GM12878 (cell line): ENCODE data around the gene NFAM1. TPM values are rescaled to one million over a fixed set of nuclear protein-coding genes. Genes with fewer than 3 reads are reported as not detected.
A peak's percentile ranks its signal among the peaks of the same experiment; 100 is the strongest.

Source experiments
- ATAC-seq: fragments of 200-7000 bp; cut with Tn5 transposase; 3 replicates; pipeline ENCODE4 v1.9.1; 2020; ENCODE audit warnings: mild to moderate bottlenecking, moderate library complexity
- BruUV-seq: library from RNA; stranded (reverse); fragments of 400-500 nt; replicated peaks from 2 replicates; lab custom pipeline; 2021; lab: Mats Ljungman, UMichigan
- CTCF ChIA-PET: fragments of 300-600 bp; sonication (Branson Sonifier 250); formaldehyde crosslinking; extraction: SDS; loops from one replicate; lab custom pipeline; 2021; ENCODE audit warnings: inconsistent platforms; lab: Yijun Ruan, JAX
- POLR2A ChIA-PET: fragments of 350-600 bp; formaldehyde crosslinking; extraction: SDS; loops from one replicate; lab custom pipeline; 2021; ENCODE audit warnings: inconsistent platforms; lab: Charles Lee
- RAD21 ChIA-PET: fragments of 300-600 bp; sonication (Branson Sonifier 250); formaldehyde crosslinking; loops from one replicate; lab custom pipeline; 2023; ENCODE audit warnings: antibody characterized with exemption; ENCODE audit not compliant: unreplicated experiment; lab: Charles Lee
- SMC1A ChIA-PET: fragments of 300-600 bp; sonication (Branson Sonifier 250); formaldehyde crosslinking; loops from one replicate; lab custom pipeline; 2023; ENCODE audit not compliant: unreplicated experiment, uncharacterized antibody; lab: Charles Lee
- DNase-seq: peaks from one replicate; pipeline ENCODE4 v3.0.0-alpha.2; 2011; ENCODE audit warnings: low read depth, low spot score
- FAIRE-seq: peaks from 3 replicates; lab custom pipeline; 2011; peaks lifted over from hg19 to GRCh38; lab: Jason Lieb, UNC
- H2AFZ ChIP-seq: 2 replicates; pipeline ENCODE4 v1.6.0; 2011; ENCODE audit warnings: low read depth, low read length, control low read depth; ENCODE audit not compliant: control insufficient read depth
- H3K27ac ChIP-seq: 2 replicates; pipeline ENCODE4 v1.5.1; 2011; ENCODE audit warnings: control low read depth; ENCODE audit not compliant: control insufficient read depth, insufficient read depth
- H3K27me3 ChIP-seq, 2 experiments: replicated peaks in 1 of 2; 2 replicates each; pipeline versions ENCODE4 v1.6.0 to v1.6.1; 2011; ENCODE audit warnings: low read length in 1 of 2; ENCODE audit not compliant: control insufficient read depth in 2 of 2, insufficient read depth in 2 of 2
- H3K36me3 ChIP-seq, 2 experiments: 2 replicates each; pipeline ENCODE4 v1.5.1; 2011; ENCODE audit warnings: low read length in 1 of 2; ENCODE audit not compliant: control insufficient read depth in 2 of 2, insufficient read depth in 2 of 2
- H3K4me1 ChIP-seq: 2 replicates; pipeline ENCODE4 v1.6.1; 2011; ENCODE audit warnings: mild to moderate bottlenecking, low read length, moderate library complexity, mixed read lengths; ENCODE audit not compliant: control insufficient read depth, insufficient read depth
- H3K4me2 ChIP-seq: 2 replicates; pipeline ENCODE4 v1.6.0; 2011; ENCODE audit warnings: control low read depth; ENCODE audit not compliant: control insufficient read depth, insufficient read depth
- H3K4me3 ChIP-seq: fragments of 200-600 bp; sonication (generic); 2 replicates; pipeline ENCODE4 v1.5.1; 2016
- H3K79me2 ChIP-seq: 2 replicates; pipeline ENCODE4 v1.6.0; 2011; ENCODE audit warnings: low read length; ENCODE audit not compliant: control insufficient read depth, insufficient read depth
- H3K9ac ChIP-seq: 2 replicates; pipeline ENCODE4 v1.8.0; 2011; ENCODE audit warnings: low read length, control low read depth, mixed read lengths; ENCODE audit not compliant: control insufficient read depth, insufficient read depth
- H3K9me3 ChIP-seq: replicated peaks from 3 replicates; pipeline ENCODE4 v1.5.1; 2011; ENCODE audit warnings: mild to moderate bottlenecking, low read length; ENCODE audit not compliant: control insufficient read depth, insufficient read depth
- H4K20me1 ChIP-seq: 2 replicates; pipeline ENCODE4 v1.6.0; 2011; ENCODE audit not compliant: control insufficient read depth, insufficient read depth
- IKZF1 ChIP-seq: fragments of 450-650 bp; conservative IDR thresholded peaks from 2 replicates; pipeline ENCODE4 v1.6.1; 2017; ENCODE audit warnings: antibody characterized with exemption, mild to moderate bottlenecking
- JUND ChIP-seq: IDR thresholded peaks from 2 replicates; pipeline ENCODE4 v1.6.1; 2012; ENCODE audit warnings: low read depth, mild to moderate bottlenecking, low read length, improper control_type of control experiment, moderate library complexity
- LARP7 ChIP-seq: fragments of 450-650 bp; IDR thresholded peaks from 2 replicates; pipeline ENCODE4 v1.6.1; 2017; ENCODE audit warnings: mild to moderate bottlenecking
- MEF2A ChIP-seq: IDR thresholded peaks from 2 replicates; pipeline ENCODE4 v1.6.1; 2011; ENCODE audit warnings: low read depth, mild to moderate bottlenecking, low read length, moderate library complexity; ENCODE audit not compliant: insufficient read depth
- MEF2B ChIP-seq: fragments of 450-650 bp; IDR thresholded peaks from 2 replicates; pipeline ENCODE4 v1.6.1; 2018; ENCODE audit warnings: mild to moderate bottlenecking, moderate library complexity; ENCODE audit not compliant: partially characterized antibody, poor library complexity, severe bottlenecking
- NBN ChIP-seq: fragments of 450-650 bp; IDR thresholded peaks from 2 replicates; pipeline ENCODE4 v1.6.1; 2016
- NFXL1 ChIP-seq: fragments of 450-650 bp; IDR thresholded peaks from 2 replicates; pipeline ENCODE4 v1.6.1; 2017; ENCODE audit warnings: antibody characterized with exemption, mild to moderate bottlenecking, borderline replicate concordance
- NFYA ChIP-seq: IDR thresholded peaks from 2 replicates; pipeline ENCODE4 v1.6.1; 2011; ENCODE audit warnings: low read depth, mild to moderate bottlenecking, low read length, improper control_type of control experiment, borderline replicate concordance
- NR2C2 ChIP-seq: IDR thresholded peaks from 2 replicates; pipeline ENCODE4 v1.6.1; 2011; ENCODE audit warnings: borderline replicate concordance, low read depth; ENCODE audit not compliant: control insufficient read depth, insufficient read length
- RAD21 ChIP-seq: IDR thresholded peaks from 2 replicates; pipeline ENCODE4 v1.6.1; 2011; ENCODE audit warnings: mild to moderate bottlenecking, low read depth, low read length, moderate library complexity; ENCODE audit not compliant: insufficient read depth
- RBBP5 ChIP-seq: fragments of 200-600 bp; sonication (generic); conservative IDR thresholded peaks from 2 replicates; pipeline ENCODE4 v1.6.1; 2016
- RFX5 ChIP-seq: IDR thresholded peaks from 2 replicates; pipeline ENCODE4 v1.6.1; 2011; ENCODE audit warnings: low read depth, low read length, improper control_type of control experiment
- SIN3A ChIP-seq: IDR thresholded peaks from 2 replicates; pipeline ENCODE4 v1.6.1; 2012; ENCODE audit warnings: low read depth, low read length, improper control_type of control experiment
- TAF1 ChIP-seq: IDR thresholded peaks from 2 replicates; pipeline ENCODE4 v1.6.1; 2011; ENCODE audit warnings: mild to moderate bottlenecking, low read depth, low read length, borderline replicate concordance
- TCF12 ChIP-seq: IDR thresholded peaks from 2 replicates; pipeline ENCODE4 v1.6.1; 2011; ENCODE audit warnings: low read depth, mild to moderate bottlenecking, low read length
- ZNF24 ChIP-seq: fragments of 450-650 bp; IDR thresholded peaks from 2 replicates; pipeline ENCODE4 v1.6.1; 2017; ENCODE audit warnings: antibody characterized with exemption, mild to moderate bottlenecking
- WGBS: methylation state at CpG from one replicate; pipeline ENCODE4 v1.1.6; 2016; ENCODE audit warnings: low lambda C conversion rate; ENCODE audit not compliant: insufficient replicate concordance, insufficient coverage; ENCODE audit errors: missing lambda C conversion rate; 5-methylcytosine and 5-hydroxymethylcytosine counted together
- in situ Hi-C: fragments of 300-500 bp; cut with MboI; formaldehyde crosslinking; loops from 9 replicates; pipeline ENCODE4 v1.14.3; 2018; ENCODE audit warnings: mixed read lengths
- intact Hi-C: fragments of 100-400 bp; cut with micrococcal nuclease; formaldehyde crosslinking; loops from one replicate; pipeline ENCODE4 v1.14.2; 2022; ENCODE audit not compliant: unreplicated experiment
- polyA plus RNA-seq, 11 experiments: library from polyadenylated mRNA; depleted of rRNA in 4 of 11; unstranded in 6 of 11; stranded (reverse) in 5 of 11; fragments of >200 nt; fragmentation: Nextera tagmentation in 4 of 11; fragmentation: Illumina TruSeq in 1 of 11; extraction: Ambion mirVana in 4 of 11; extraction: Trizol in 1 of 11; gene quantifications; 1 replicate in 1 of 11; 2 replicates in 10 of 11; pipeline versions ENCODE4 v1.2.1 to v1.2.3, GENCODE V29; 2011 to 2016; ENCODE audit warnings: inconsistent platforms in 2 of 11, missing spikeins in 2 of 11, low read depth in 1 of 11
- total RNA-seq, 4 experiments: library from RNA; depleted of rRNA in 3 of 4; stranded (reverse); fragments of >200 nt in 3 of 4; fragmentation: Illumina TruSeq in 1 of 4; extraction: Trizol in 1 of 4; gene quantifications; 2 replicates each; pipeline versions ENCODE4 v1.2.1 to v1.2.3, GENCODE V29; 2013 to 2021
- TF ChIP-seq, protein P1 (sequence below): fragments of 450-650 bp; IDR thresholded peaks from 2 replicates; pipeline ENCODE4 v1.6.1; 2018; ENCODE audit warnings: borderline replicate concordance, mild to moderate bottlenecking; ENCODE audit not compliant: partially characterized antibody
- TF ChIP-seq, protein P2 (sequence below): fragments of 450-650 bp; IDR thresholded peaks from 2 replicates; pipeline ENCODE4 v1.6.1; 2017; ENCODE audit warnings: antibody characterized with exemption, mild to moderate bottlenecking, moderate library complexity
- TF ChIP-seq, protein P3 (sequence below): fragments of 450-650 bp; IDR thresholded peaks from 2 replicates; pipeline ENCODE4 v1.6.1; 2017; ENCODE audit warnings: mild to moderate bottlenecking

Gene NFAM1
- total and polyA plus RNA-seq, 10 of the 15 experiments (the other 5 are each of a cell fraction or from before 2014, with no cell fraction given), result 0.13 to 1.3 (median 0.24) TPM; not detected in 3

DNA sequence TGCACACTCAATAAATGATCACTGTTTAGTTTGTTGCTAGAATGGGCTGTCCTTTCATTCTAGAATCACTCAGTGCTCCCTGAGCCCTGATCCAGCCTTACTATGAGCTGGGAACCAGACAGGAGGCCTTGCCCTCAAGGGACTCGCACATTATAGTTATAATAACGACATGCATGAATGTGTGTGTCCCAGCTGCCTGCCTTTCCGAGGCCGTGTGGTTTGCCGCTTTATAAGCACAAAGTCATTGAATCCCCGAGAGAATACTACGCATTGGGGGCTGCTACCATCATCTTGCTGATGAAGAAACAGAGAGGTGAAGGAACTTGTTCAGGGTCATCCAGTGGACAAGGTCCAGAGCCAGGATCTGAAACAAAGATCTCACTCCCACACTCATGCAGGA is 75.7 kb downstream of the NFAM1 start:
- peak; percentile 31 for DNase-seq
- H3K27me3 ChIP-seq, result peaks cover 0 to 7% of the 10 kb centered on the region in 2 experiments; a peak in 3 of 4 replicates
- peak; percentile 23; the same call in 1 of the 2 replicates for TF ChIP-seq IKZF1
- TF ChIP-seq, protein P1, sequence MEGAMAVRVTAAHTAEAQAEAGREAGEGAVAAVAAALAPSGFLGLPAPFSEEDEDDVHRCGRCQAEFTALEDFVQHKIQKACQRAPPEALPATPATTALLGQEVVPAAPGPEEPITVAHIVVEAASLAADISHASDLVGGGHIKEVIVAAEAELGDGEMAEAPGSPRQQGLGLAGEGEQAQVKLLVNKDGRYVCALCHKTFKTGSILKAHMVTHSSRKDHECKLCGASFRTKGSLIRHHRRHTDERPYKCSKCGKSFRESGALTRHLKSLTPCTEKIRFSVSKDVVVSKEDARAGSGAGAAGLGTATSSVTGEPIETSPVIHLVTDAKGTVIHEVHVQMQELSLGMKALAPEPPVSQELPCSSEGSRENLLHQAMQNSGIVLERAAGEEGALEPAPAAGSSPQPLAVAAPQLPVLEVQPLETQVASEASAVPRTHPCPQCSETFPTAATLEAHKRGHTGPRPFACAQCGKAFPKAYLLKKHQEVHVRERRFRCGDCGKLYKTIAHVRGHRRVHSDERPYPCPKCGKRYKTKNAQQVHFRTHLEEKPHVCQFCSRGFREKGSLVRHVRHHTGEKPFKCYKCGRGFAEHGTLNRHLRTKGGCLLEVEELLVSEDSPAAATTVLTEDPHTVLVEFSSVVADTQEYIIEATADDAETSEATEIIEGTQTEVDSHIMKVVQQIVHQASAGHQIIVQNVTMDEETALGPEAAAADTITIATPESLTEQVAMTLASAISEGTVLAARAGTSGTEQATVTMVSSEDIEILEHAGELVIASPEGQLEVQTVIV, result no peak
- no peak for TF ChIP-seq TAF1
- TF ChIP-seq JUND, result no peak
- TF ChIP-seq SIN3A, result no peak
- TF ChIP-seq NR2C2, result no peak
- TF ChIP-seq, protein P2, sequence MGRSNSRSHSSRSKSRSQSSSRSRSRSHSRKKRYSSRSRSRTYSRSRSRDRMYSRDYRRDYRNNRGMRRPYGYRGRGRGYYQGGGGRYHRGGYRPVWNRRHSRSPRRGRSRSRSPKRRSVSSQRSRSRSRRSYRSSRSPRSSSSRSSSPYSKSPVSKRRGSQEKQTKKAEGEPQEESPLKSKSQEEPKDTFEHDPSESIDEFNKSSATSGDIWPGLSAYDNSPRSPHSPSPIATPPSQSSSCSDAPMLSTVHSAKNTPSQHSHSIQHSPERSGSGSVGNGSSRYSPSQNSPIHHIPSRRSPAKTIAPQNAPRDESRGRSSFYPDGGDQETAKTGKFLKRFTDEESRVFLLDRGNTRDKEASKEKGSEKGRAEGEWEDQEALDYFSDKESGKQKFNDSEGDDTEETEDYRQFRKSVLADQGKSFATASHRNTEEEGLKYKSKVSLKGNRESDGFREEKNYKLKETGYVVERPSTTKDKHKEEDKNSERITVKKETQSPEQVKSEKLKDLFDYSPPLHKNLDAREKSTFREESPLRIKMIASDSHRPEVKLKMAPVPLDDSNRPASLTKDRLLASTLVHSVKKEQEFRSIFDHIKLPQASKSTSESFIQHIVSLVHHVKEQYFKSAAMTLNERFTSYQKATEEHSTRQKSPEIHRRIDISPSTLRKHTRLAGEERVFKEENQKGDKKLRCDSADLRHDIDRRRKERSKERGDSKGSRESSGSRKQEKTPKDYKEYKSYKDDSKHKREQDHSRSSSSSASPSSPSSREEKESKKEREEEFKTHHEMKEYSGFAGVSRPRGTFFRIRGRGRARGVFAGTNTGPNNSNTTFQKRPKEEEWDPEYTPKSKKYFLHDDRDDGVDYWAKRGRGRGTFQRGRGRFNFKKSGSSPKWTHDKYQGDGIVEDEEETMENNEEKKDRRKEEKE, result no peak
- TF ChIP-seq ZNF24, result no peak
- TF ChIP-seq RBBP5, result no peak
- TF ChIP-seq LARP7, result no peak
- TF ChIP-seq RFX5, result no peak
- TF ChIP-seq RAD21, result no peak
- TF ChIP-seq MEF2A, result no peak
- no peak for TF ChIP-seq NFXL1
- no peak for TF ChIP-seq NBN
- TF ChIP-seq NFYA, result no peak
- TF ChIP-seq MEF2B, result peak; percentile 88
- 0 out of 2 replicates have a peak, but pooled peaks have one; percentile 18 for TF ChIP-seq TCF12
- TF ChIP-seq, protein P3, sequence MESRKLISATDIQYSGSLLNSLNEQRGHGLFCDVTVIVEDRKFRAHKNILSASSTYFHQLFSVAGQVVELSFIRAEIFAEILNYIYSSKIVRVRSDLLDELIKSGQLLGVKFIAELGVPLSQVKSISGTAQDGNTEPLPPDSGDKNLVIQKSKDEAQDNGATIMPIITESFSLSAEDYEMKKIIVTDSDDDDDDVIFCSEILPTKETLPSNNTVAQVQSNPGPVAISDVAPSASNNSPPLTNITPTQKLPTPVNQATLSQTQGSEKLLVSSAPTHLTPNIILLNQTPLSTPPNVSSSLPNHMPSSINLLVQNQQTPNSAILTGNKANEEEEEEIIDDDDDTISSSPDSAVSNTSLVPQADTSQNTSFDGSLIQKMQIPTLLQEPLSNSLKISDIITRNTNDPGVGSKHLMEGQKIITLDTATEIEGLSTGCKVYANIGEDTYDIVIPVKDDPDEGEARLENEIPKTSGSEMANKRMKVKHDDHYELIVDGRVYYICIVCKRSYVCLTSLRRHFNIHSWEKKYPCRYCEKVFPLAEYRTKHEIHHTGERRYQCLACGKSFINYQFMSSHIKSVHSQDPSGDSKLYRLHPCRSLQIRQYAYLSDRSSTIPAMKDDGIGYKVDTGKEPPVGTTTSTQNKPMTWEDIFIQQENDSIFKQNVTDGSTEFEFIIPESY, result no peak

More for the DNA sequence above, 75.7 kb downstream of the NFAM1 start:
- H3K4me1 ChIP-seq, result peaks cover 7% of the 10 kb centered on the region
- peak; percentile 72 for ATAC-seq
- ChIA-PET SMC1A (interaction anchor here (0.8 to 1.1 kb wide), 3 partner anchors 13 to 138 kb away, joined by 3 read pairs; no protein-coding TSS in a partner anchor), CTCF (no interaction called here), RAD21 (interaction anchor here (0.8 to 1.4 kb wide), 5 partner anchors 12 to 265 kb away, joined by 3 to 5 read pairs (median 4); no protein-coding TSS in a partner anchor), POLR2A (interaction anchor here (0.7 to 0.9 kb wide), 2 partner anchors 12 to 88 kb away, joined by 3 read pairs; no protein-coding TSS in a partner anchor)
- H3K79me2 ChIP-seq, result no peaks in the 10 kb centered on the region
- H3K27ac ChIP-seq, result no peak overlapping the region
- H3K36me3 ChIP-seq, result no peaks in the 10 kb centered on the region
- WGBS, result 16% methylated on average over 7 of the region's 7 CpGs
- in situ Hi-C loops, result no loop called here
- no peak overlapping the region for H3K4me3 ChIP-seq
- H4K20me1 ChIP-seq, result no peaks in the 10 kb centered on the region
- no TSS peak for BruUV-seq
- no peak overlapping the region for H2AFZ ChIP-seq
- FAIRE-seq, result peak; percentile 69
- H3K9me3 ChIP-seq, result no peaks in the 10 kb centered on the region
- intact Hi-C loops, result no loop called here
- H3K4me2 ChIP-seq, result peak overlapping the region; percentile 22; the same call in 1 of the 2 replicates
- H3K9ac ChIP-seq, result no peak overlapping the region
